B cell (primary cell): ENCODE results near the gene NBEA. TPM values are rescaled to one million over a fixed set of nuclear protein-coding genes. Genes with fewer than 3 reads are reported as not detected.

ENCODE experiments used
- ATAC-seq: fragments of 200-7000 bp; cut with Tn5 transposase; one replicate; pipeline ENCODE4 v1.10.0; 2021; ENCODE audit warnings: low read depth, mild to moderate bottlenecking, moderate number of reproducible peaks, moderate library complexity
- CTCF ChIA-PET: fragments of 350-600 bp; sonication (Branson Sonifier 250); formaldehyde crosslinking; loops from one replicate; lab custom pipeline; 2021; ENCODE audit warnings: antibody characterized with exemption, inconsistent platforms; lab: Charles Lee
- POLR2A ChIA-PET: fragments of 350-600 bp; sonication (Branson Sonifier 250); formaldehyde crosslinking; loops from one replicate; lab custom pipeline; 2021; ENCODE audit warnings: antibody characterized with exemption; lab: Charles Lee
- DNase-seq: peaks from one replicate; pipeline ENCODE4 v3.0.0; 2013
- H2AFZ ChIP-seq: 2 replicates; pipeline ENCODE4 v1.6.1; 2012; ENCODE audit warnings: mild to moderate bottlenecking, low read depth, low read length; ENCODE audit not compliant: insufficient read depth, poor library complexity, severe bottlenecking
- H3K27ac ChIP-seq, 2 donors: 1 replicate in 1 of 2; 2 replicates in 1 of 2; pipeline ENCODE4 v1.5.1; 2012 to 2013; ENCODE audit warnings: low read length in 2 of 2, mild to moderate bottlenecking in 2 of 2, moderate library complexity in 1 of 2
- H3K27me3 ChIP-seq, 4 experiments: fragments of 200-600 bp in 1 of 4; sonication (generic) in 1 of 4; replicated peaks in 1 of 4; 1 replicate in 2 of 4; 2 replicates in 2 of 4; pipeline versions ENCODE4 v1.6.1 to v1.7.0; 2013 to 2016; ENCODE audit warnings: low read length in 3 of 4, mild to moderate bottlenecking in 2 of 4, mixed read lengths in 1 of 4, moderate library complexity in 1 of 4; ENCODE audit not compliant: insufficient read depth in 4 of 4, control insufficient read depth in 3 of 4; ENCODE audit errors: control extremely low read depth in 1 of 4
- H3K36me3 ChIP-seq, 2 experiments: replicated peaks in 1 of 2; 1 replicate in 1 of 2; 2 replicates in 1 of 2; pipeline versions ENCODE4 v1.6.1 to v1.7.1; 2013; ENCODE audit warnings: low read length in 1 of 2; ENCODE audit not compliant: insufficient read depth in 2 of 2, control insufficient read depth in 1 of 2; ENCODE audit errors: control extremely low read depth in 1 of 2, extremely low read depth in 1 of 2
- H3K4me1 ChIP-seq, 2 donors: fragments of 200-600 bp in 1 of 2; sonication (generic) in 1 of 2; 1 replicate in 1 of 2; 2 replicates in 1 of 2; pipeline versions ENCODE4 v1.5.1 to v1.6.1; 2013 to 2017; ENCODE audit warnings: low read length in 2 of 2; ENCODE audit not compliant: control insufficient read depth in 2 of 2, insufficient read depth in 2 of 2
- H3K4me2 ChIP-seq: replicated peaks from 2 replicates; pipeline ENCODE3; 2012; ENCODE audit warnings: mild to moderate bottlenecking, low read depth, low read length; ENCODE audit not compliant: poor library complexity, severe bottlenecking
- H3K4me3 ChIP-seq, 5 experiments: fragments of 200-600 bp in 1 of 5; sonication (generic) in 1 of 5; 1 replicate in 3 of 5; 2 replicates in 2 of 5; pipeline versions ENCODE4 v1.5.1 to v1.7.0; 2011 to 2016; ENCODE audit warnings: low read length in 4 of 5, mild to moderate bottlenecking in 4 of 5, low read depth in 2 of 5, control low read depth in 1 of 5, moderate library complexity in 1 of 5; ENCODE audit not compliant: insufficient read depth in 1 of 5; ENCODE audit errors: control extremely low read depth in 1 of 5, extremely low read depth in 1 of 5
- H3K79me2 ChIP-seq: fragments of 200-600 bp; sonication (generic); one replicate; pipeline ENCODE4 v1.6.0; 2016; ENCODE audit warnings: low read length; ENCODE audit not compliant: control insufficient read depth, insufficient read depth
- H3K9ac ChIP-seq: fragments of 200-600 bp; sonication (generic); 2 replicates; pipeline ENCODE4 v1.6.1; 2017; ENCODE audit warnings: mild to moderate bottlenecking, low read length, moderate library complexity
- H3K9me3 ChIP-seq, 3 donors: one replicate each; pipeline versions ENCODE4 v1.6.1 to v1.7.1; 2013; ENCODE audit warnings: low read length in 2 of 3; ENCODE audit not compliant: control insufficient read depth in 2 of 3, insufficient read depth in 1 of 3; ENCODE audit errors: control extremely low read depth in 1 of 3
- H4K20me1 ChIP-seq: 2 replicates; pipeline ENCODE4 v1.6.0; 2012; ENCODE audit warnings: mild to moderate bottlenecking, low read length; ENCODE audit not compliant: insufficient read depth, control insufficient read depth, poor library complexity, severe bottlenecking
- H3K27ac Mint-ChIP-seq: one replicate; pipeline ENCODE4 v1.8.0; 2021; ENCODE audit warnings: mixed read lengths
- H3K27me3 Mint-ChIP-seq: one replicate; pipeline ENCODE4 v1.8.0; 2021; ENCODE audit warnings: mixed read lengths
- H3K4me1 Mint-ChIP-seq: one replicate; pipeline ENCODE4 v1.8.0; 2021; ENCODE audit warnings: mixed read lengths
- H3K4me3 Mint-ChIP-seq: one replicate; pipeline ENCODE4 v1.8.0; 2021; ENCODE audit warnings: mixed read lengths
- H3K9me3 Mint-ChIP-seq: one replicate; pipeline ENCODE4 v1.8.0; 2022; ENCODE audit warnings: mixed read lengths; ENCODE audit not compliant: insufficient read depth
- CTCF ChIP-seq: fragments of 200-600 bp; IDR thresholded peaks from one replicate; pipeline ENCODE4 v1.8.0; 2022; ENCODE audit warnings: antibody characterized with exemption, mild to moderate bottlenecking
- EZH2 ChIP-seq: IDR thresholded peaks from 2 replicates; pipeline ENCODE4 v1.6.1; 2012; ENCODE audit warnings: borderline replicate concordance, low read depth, mild to moderate bottlenecking, moderate library complexity, low read length; ENCODE audit not compliant: insufficient read depth, poor library complexity, severe bottlenecking
- WGBS: methylation state at CpG from one replicate; pipeline ENCODE4 v1.1.5; 2013; ENCODE audit warnings: missing lambda C conversion rate; ENCODE audit not compliant: insufficient coverage; 5-methylcytosine and 5-hydroxymethylcytosine counted together
- intact Hi-C: fragments of 100-400 bp; cut with micrococcal nuclease; formaldehyde crosslinking; loops from one replicate; pipeline ENCODE4 v1.10.0; 2022
- polyA plus RNA-seq: library from polyadenylated mRNA; depleted of rRNA; stranded (reverse); fragments of >200 nt; gene quantifications from 2 replicates; pipeline ENCODE4 v1.2.3, GENCODE V29; 2012
- total RNA-seq, 2 donors: library from RNA; stranded (reverse); fragments of 120-200 nt in 1 of 2; gene quantifications; 1 replicate in 1 of 2; 2 replicates in 1 of 2; pipeline versions ENCODE4 v1.2.3 to v1.2.4, GENCODE V29; 2013 to 2022

The NBEA gene
- total and polyA plus RNA-seq, 2 donors (not counting 1 experiment from before 2014, with no cell fraction given): 1.5 to 10.7 TPM

GRCh38 chr13:35388441-35389355, 446.6 kb downstream of the NBEA start:
- Mint-ChIP-seq H3K4me3 (no peak overlapping the region), H3K4me1 (no peaks in the 10 kb centered on the region), H3K9me3 (no peaks in the 10 kb centered on the region), H3K27ac (no peak overlapping the region), H3K27me3 (no peaks in the 10 kb centered on the region)
- Histone ChIP-seq H3K27ac (no peak overlapping the region), H3K4me1 (no peaks in the 10 kb centered on the region), H4K20me1 (no peaks in the 10 kb centered on the region), H3K9me3 (no peaks in the 10 kb centered on the region), H3K27me3 (no peaks in the 10 kb centered on the region), H3K4me3 (no peak overlapping the region), H2AFZ (no peak overlapping the region), H3K4me2 (no peak overlapping the region), H3K79me2 (no peaks in the 10 kb centered on the region), H3K9ac (no peak overlapping the region), H3K36me3 (no peaks in the 10 kb centered on the region)
- intact Hi-C loops: no loop called here
- ATAC-seq (no peak), DNase-seq (no peak)
- TF ChIP-seq EZH2 (no peak), CTCF (no peak)
- POLR2A ChIA-PET: no interaction called here
- WGBS: 80% methylated on average over 2 of the region's 5 CpGs
- CTCF ChIA-PET: interaction anchor here (0.6 kb wide), 1 partner anchor 1135 kb away, joined by 3 read pairs; no protein-coding TSS in a partner anchor

DNA sequence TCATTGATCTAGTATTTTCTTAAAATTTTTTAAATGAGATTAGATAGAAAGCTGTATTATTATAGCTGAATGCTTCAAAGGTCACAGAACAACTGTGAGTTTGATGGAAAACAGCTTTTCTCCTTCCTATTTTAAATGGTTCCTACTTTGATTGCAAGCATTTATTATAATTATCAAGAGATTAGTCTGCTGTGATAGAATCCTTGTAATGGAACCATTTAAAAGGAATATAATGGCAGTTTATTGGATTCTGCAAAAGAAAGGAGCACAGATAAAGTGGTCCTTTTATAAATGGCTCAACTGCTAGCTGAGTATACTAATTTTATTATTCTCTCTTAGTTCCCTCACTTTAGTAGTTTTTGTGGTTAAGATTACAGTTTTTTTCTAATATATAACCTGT, 447.5 kb downstream of the NBEA start:
- Histone ChIP-seq H3K4me2 (no peak overlapping the region), H3K27ac (no peak overlapping the region), H3K36me3 (no peaks in the 10 kb centered on the region), H3K9me3 (no peaks in the 10 kb centered on the region), H3K79me2 (no peaks in the 10 kb centered on the region), H2AFZ (no peak overlapping the region), H4K20me1 (no peaks in the 10 kb centered on the region), H3K4me3 (no peak overlapping the region), H3K4me1 (no peaks in the 10 kb centered on the region), H3K27me3 (no peaks in the 10 kb centered on the region), H3K9ac (no peak overlapping the region)
- CTCF ChIA-PET: interaction anchor here (0.6 kb wide), 1 partner anchor 1136 kb away, joined by 3 read pairs; no protein-coding TSS in a partner anchor
- ATAC-seq: no peak
- TF ChIP-seq EZH2: no peak
- no peak overlapping the region for H3K27ac Mint-ChIP-seq
- H3K9me3 Mint-ChIP-seq: no peaks in the 10 kb centered on the region
- no peak for DNase-seq
- no peaks in the 10 kb centered on the region for H3K4me1 Mint-ChIP-seq
- intact Hi-C loops: no loop called here
- POLR2A ChIA-PET: no interaction called here
- H3K4me3 Mint-ChIP-seq: no peak overlapping the region
- H3K27me3 Mint-ChIP-seq: no peaks in the 10 kb centered on the region
